ENCODE data around the gene DNMT3A.
"Not testable (repeated sequence)": the region's sequence is repeated elsewhere in the genome, so short reads cannot be mapped to it uniquely, and the experiment has no call there.

The DNMT3A gene

GRCh38 chr2:25215232-25215631, 126.5 kb downstream of the DNMT3A start:
- CTCF ChIA-PET, result no interaction called here
- no peak for TF ChIP-seq FOXA1 (IDR thresholded peaks at IDR 0.05)
- TF ChIP-seq ARNT (IDR thresholded peaks at IDR 0.05), result no peak
- no peak for TF ChIP-seq TARDBP (IDR thresholded peaks at IDR 0.05)
- DNase-seq (ENCODE audit: extremely low spot score), result no peak
- POLR2A ChIA-PET, result no interaction called here

- ChIA-PET CTCF (no interaction called here), POLR2A (no interaction called here)
- no peak for DNase-seq (ENCODE audit: extremely low spot score)
- TF ChIP-seq FOXM1 (IDR thresholded peaks at IDR 0.05; ENCODE audit: borderline replicate concordance), result no peak
Observed at GRCh38 chr2:25213229-25213628, 128.5 kb downstream of the DNMT3A start.

- CTCF ChIA-PET, result interaction anchor here (0.6 kb wide), 2 partner anchors 18 to 51 kb away, joined by 3 read pairs; no protein-coding TSS in a partner anchor
- DNase-seq (ENCODE audit: extremely low spot score); POLR2A ChIA-PET: not testable (repeated sequence)
Observed at GRCh38 chr2:25210923-25211322, 130.8 kb downstream of the DNMT3A start.

- no peak for TF ChIP-seq ZNF384 (IDR thresholded peaks at IDR 0.05)
- TF ChIP-seq BHLHE40 (IDR thresholded peaks at IDR 0.05; ENCODE audit: borderline replicate concordance), result no peak
- TF ChIP-seq FOXK2 (IDR thresholded peaks at IDR 0.05), result no peak
- no peak for TF ChIP-seq SUZ12 (IDR thresholded peaks at IDR 0.05)
- TF ChIP-seq FOXA1 (IDR thresholded peaks at IDR 0.05), result no peak
- TF ChIP-seq ARNT (IDR thresholded peaks at IDR 0.05), result no peak
- no peak for TF ChIP-seq NFRKB (IDR thresholded peaks at IDR 0.05)
- no peak for TF ChIP-seq CTBP1 (IDR thresholded peaks at IDR 0.05; ENCODE audit: borderline replicate concordance)
- no peak for TF ChIP-seq HDGF (IDR thresholded peaks at IDR 0.05; ENCODE audit: borderline replicate concordance)
- TF ChIP-seq TARDBP (IDR thresholded peaks at IDR 0.05), result no peak
- TF ChIP-seq SP1 (IDR thresholded peaks at IDR 0.05), result no peak
- TF ChIP-seq ELF4 (IDR thresholded peaks at IDR 0.05), result no peak
- no peak for TF ChIP-seq L3MBTL2 (conservative IDR thresholded peaks at IDR 0.05)
- no peak for TF ChIP-seq LEF1 (IDR thresholded peaks at IDR 0.05; ENCODE audit: borderline replicate concordance)
- no peak for TF ChIP-seq PKNOX1 (IDR thresholded peaks at IDR 0.05)
- TF ChIP-seq FOXM1 (IDR thresholded peaks at IDR 0.05; ENCODE audit: borderline replicate concordance), result no peak
- ChIA-PET CTCF (no interaction called here), POLR2A (no interaction called here)
- DNase-seq (ENCODE audit: extremely low spot score), result no peak
Observed at GRCh38 chr2:25207078-25207545, 134.6 kb downstream of the DNMT3A start.

GRCh38 chr2:25204190-25204838, 137.4 kb downstream of the DNMT3A start:
- ChIA-PET POLR2A (no interaction called here), CTCF (no interaction called here)
- no peak for TF ChIP-seq FOXM1 (IDR thresholded peaks at IDR 0.05; ENCODE audit: borderline replicate concordance)
- no peak for TF ChIP-seq HDGF (IDR thresholded peaks at IDR 0.05; ENCODE audit: borderline replicate concordance)
- TF ChIP-seq NFRKB (IDR thresholded peaks at IDR 0.05), result no peak
- TF ChIP-seq PKNOX1 (IDR thresholded peaks at IDR 0.05), result no peak
- TF ChIP-seq SUZ12 (IDR thresholded peaks at IDR 0.05), result no peak
- DNase-seq (ENCODE audit: extremely low spot score), result no peak

GRCh38 chr2:25202275-25202674, 139.4 kb downstream of the DNMT3A start:
- TF ChIP-seq HDGF (IDR thresholded peaks at IDR 0.05; ENCODE audit: borderline replicate concordance) (no peak), ELF4 (IDR thresholded peaks at IDR 0.05) (no peak), PKNOX1 (IDR thresholded peaks at IDR 0.05) (no peak), ARNT (IDR thresholded peaks at IDR 0.05) (no peak), FOXM1 (IDR thresholded peaks at IDR 0.05; ENCODE audit: borderline replicate concordance) (no peak), ZNF384 (IDR thresholded peaks at IDR 0.05) (no peak), FOXK2 (IDR thresholded peaks at IDR 0.05) (no peak), SP1 (IDR thresholded peaks at IDR 0.05) (no peak), NFRKB (IDR thresholded peaks at IDR 0.05) (no peak), CTBP1 (IDR thresholded peaks at IDR 0.05; ENCODE audit: borderline replicate concordance) (no peak), BHLHE40 (IDR thresholded peaks at IDR 0.05; ENCODE audit: borderline replicate concordance) (no peak)
- POLR2A ChIA-PET, result no interaction called here
- CTCF ChIA-PET, result no interaction called here
- DNase-seq (ENCODE audit: extremely low spot score), result no peak

GRCh38 chr2:25201794-25202193, 139.9 kb downstream of the DNMT3A start:
- no peak for TF ChIP-seq HDGF (IDR thresholded peaks at IDR 0.05; ENCODE audit: borderline replicate concordance)
- no peak for TF ChIP-seq ARNT (IDR thresholded peaks at IDR 0.05)
- no peak for TF ChIP-seq BHLHE40 (IDR thresholded peaks at IDR 0.05; ENCODE audit: borderline replicate concordance)
- ChIA-PET POLR2A (no interaction called here), CTCF (no interaction called here)
- DNase-seq (ENCODE audit: extremely low spot score), result no peak

Measured in HEK293T (cell line).